ENCODE results near the gene ANO10.

DNA sequence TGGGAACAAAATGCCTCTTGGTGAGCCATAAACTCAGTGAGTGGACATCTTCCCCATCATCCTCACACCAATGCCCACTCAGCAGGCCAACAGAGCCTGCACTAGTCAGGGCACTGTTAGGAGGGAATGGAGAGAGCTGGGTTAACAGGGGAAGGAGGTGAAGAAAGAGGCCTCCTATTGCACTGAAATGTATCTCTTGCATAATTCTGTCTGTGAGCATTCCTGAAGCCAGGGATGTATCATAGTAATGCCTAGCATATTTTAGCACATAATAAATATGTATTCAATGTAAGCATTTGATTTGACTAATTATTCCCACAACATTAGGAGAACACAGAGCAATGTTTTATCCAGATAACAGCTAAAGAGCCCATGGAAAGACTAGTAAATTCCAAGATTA lies 81.2 kb downstream of the ANO10 start:
- TF ChIP-seq, protein P1, sequence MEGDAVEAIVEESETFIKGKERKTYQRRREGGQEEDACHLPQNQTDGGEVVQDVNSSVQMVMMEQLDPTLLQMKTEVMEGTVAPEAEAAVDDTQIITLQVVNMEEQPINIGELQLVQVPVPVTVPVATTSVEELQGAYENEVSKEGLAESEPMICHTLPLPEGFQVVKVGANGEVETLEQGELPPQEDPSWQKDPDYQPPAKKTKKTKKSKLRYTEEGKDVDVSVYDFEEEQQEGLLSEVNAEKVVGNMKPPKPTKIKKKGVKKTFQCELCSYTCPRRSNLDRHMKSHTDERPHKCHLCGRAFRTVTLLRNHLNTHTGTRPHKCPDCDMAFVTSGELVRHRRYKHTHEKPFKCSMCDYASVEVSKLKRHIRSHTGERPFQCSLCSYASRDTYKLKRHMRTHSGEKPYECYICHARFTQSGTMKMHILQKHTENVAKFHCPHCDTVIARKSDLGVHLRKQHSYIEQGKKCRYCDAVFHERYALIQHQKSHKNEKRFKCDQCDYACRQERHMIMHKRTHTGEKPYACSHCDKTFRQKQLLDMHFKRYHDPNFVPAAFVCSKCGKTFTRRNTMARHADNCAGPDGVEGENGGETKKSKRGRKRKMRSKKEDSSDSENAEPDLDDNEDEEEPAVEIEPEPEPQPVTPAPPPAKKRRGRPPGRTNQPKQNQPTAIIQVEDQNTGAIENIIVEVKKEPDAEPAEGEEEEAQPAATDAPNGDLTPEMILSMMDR (IDR thresholded peaks at IDR 0.05) = no peak
- no peak for TF ChIP-seq POLR2AphosphoS5 (IDR thresholded peaks at IDR 0.05)

All from suprapubic skin (tissue), 3 donors.